GM20431 (cell line): Measurements from ENCODE around the gene MARCHF10.

Experiments
- in situ Hi-C: fragments of 300-500 bp; cut with MseI, MboI; formaldehyde crosslinking; loops from one replicate; pipeline ENCODE4 v1.15.0; 2020; ENCODE audit warnings: low sequenced_read_pairs; ENCODE audit not compliant: unreplicated experiment

The MARCHF10 gene

GRCh38 chr17:62690168-62690897 is 117.8 kb downstream of the MARCHF10 start:
- in situ Hi-C loops = no loop called here

GRCh38 chr17:62689441-62690167 is 118.5 kb downstream of the MARCHF10 start:
- in situ Hi-C loops = no loop called here

GRCh38 chr17:62688398-62689160 is 119.5 kb downstream of the MARCHF10 start:
- in situ Hi-C loops = no loop called here

GRCh38 chr17:62687997-62688396 is 120.1 kb downstream of the MARCHF10 start:
- in situ Hi-C loops = no loop called here

GRCh38 chr17:62684179-62684578 is 123.9 kb downstream of the MARCHF10 start:
- in situ Hi-C loops = no loop called here

GRCh38 chr17:62681939-62682381 is 126.2 kb downstream of the MARCHF10 start:
- in situ Hi-C loops = no loop called here

GRCh38 chr17:62681061-62681938 is 126.8 kb downstream of the MARCHF10 start:
- in situ Hi-C loops = no loop called here

GRCh38 chr17:62680541-62681052 is 127.5 kb downstream of the MARCHF10 start:
- in situ Hi-C loops = no loop called here

GRCh38 chr17:62679866-62680377 is 128.2 kb downstream of the MARCHF10 start:
- in situ Hi-C loops = no loop called here

- in situ Hi-C loops = no loop called here
These were observed 129.7 kb downstream of the MARCHF10 start for GRCh38 chr17:62678214-62678919.

- in situ Hi-C loops = no loop called here
These were observed 131.0 kb downstream of the MARCHF10 start for GRCh38 chr17:62676952-62677596.

- in situ Hi-C loops = no loop called here
These were observed 131.7 kb downstream of the MARCHF10 start for GRCh38 chr17:62676231-62676943.

- in situ Hi-C loops = no loop called here
These were observed 132.4 kb downstream of the MARCHF10 start for GRCh38 chr17:62675701-62676100.

- in situ Hi-C loops = no loop called here
These were observed 132.9 kb downstream of the MARCHF10 start for GRCh38 chr17:62675260-62675659.

GRCh38 chr17:62674841-62675240 is 133.3 kb downstream of the MARCHF10 start:
- in situ Hi-C loops = no loop called here

- in situ Hi-C loops = no loop called here
These were observed 133.8 kb downstream of the MARCHF10 start for GRCh38 chr17:62674363-62674739.

- in situ Hi-C loops = no loop called here
These were observed 134.3 kb downstream of the MARCHF10 start for GRCh38 chr17:62673614-62674362.
